A549 (cell line): ENCODE data around the gene LHX4. TPM values are rescaled to one million over a fixed set of nuclear protein-coding genes. Genes with fewer than 3 reads are reported as not detected.

Source experiments
- ATAC-seq, 2 experiments: fragments of 200-7000 bp in 1 of 2; fragments of >200 bp in 1 of 2; cut with Nextera tagmentation in 1 of 2; cut with Tn5 transposase in 1 of 2; 3 replicates each; pipeline versions ENCODE4 v1.8.0 to v1.9.1; 2018 to 2020; ENCODE audit warnings: mild to moderate bottlenecking in 1 of 2, moderate library complexity in 1 of 2
- CTCF ChIA-PET: fragments of 300-600 bp; sonication (Branson Sonifier 250); formaldehyde crosslinking; extraction: SDS; loops from one replicate; lab custom pipeline; 2021; ENCODE audit warnings: antibody characterized with exemption, inconsistent platforms; lab: Yijun Ruan, JAX
- POLR2A ChIA-PET: fragments of 350-600 bp; formaldehyde crosslinking; extraction: SDS; loops from one replicate; lab custom pipeline; 2021; ENCODE audit warnings: antibody characterized with exemption, inconsistent platforms; lab: Yijun Ruan, JAX
- DNase-seq, 2 experiments: peaks; one replicate each; pipeline versions ENCODE4 v3.0.0 to v3.0.0-alpha.2; 2011 to 2016; ENCODE audit warnings: low read depth in 1 of 2, low spot score in 1 of 2
- FAIRE-seq: peaks from 2 replicates; lab custom pipeline; 2011; peaks lifted over from hg19 to GRCh38; lab: Jason Lieb, UNC
- H3K27ac ChIP-seq, 2 experiments: fragments of >200 bp; sonication (Bioruptor Twin); formaldehyde crosslinking; 3 replicates each; pipeline ENCODE4 v1.5.1; 2016 to 2017
- H3K4me1 ChIP-seq: fragments of >200 bp; sonication (Bioruptor Twin); formaldehyde crosslinking; 3 replicates; pipeline ENCODE4 v1.6.1; 2016
- H3K4me2 ChIP-seq: fragments of >200 bp; sonication (Bioruptor Twin); formaldehyde crosslinking; 3 replicates; pipeline ENCODE4 v1.6.1; 2016
- H3K4me3 ChIP-seq: fragments of >200 bp; sonication (Bioruptor Twin); formaldehyde crosslinking; 3 replicates; pipeline ENCODE4 v1.5.1; 2016
- H3K9me3 ChIP-seq: fragments of >200 bp; sonication (Bioruptor Twin); formaldehyde crosslinking; 3 replicates; pipeline ENCODE4 v1.6.1; 2016
- CBX2 ChIP-seq: fragments of 200-600 bp; sonication (generic); IDR thresholded peaks from 2 replicates; pipeline ENCODE4 v1.6.1; 2016; ENCODE audit warnings: low read depth, mild to moderate bottlenecking, borderline replicate concordance
- CEBPB ChIP-seq, 2 experiments: fragments of >200 bp in 1 of 2; sonication (Bioruptor Twin) in 1 of 2; formaldehyde crosslinking in 1 of 2; IDR thresholded peaks; 2 replicates each; pipeline ENCODE4 v1.6.1; 2012 to 2016
- CHD2 ChIP-seq: fragments of 150-350 bp; IDR thresholded peaks from 2 replicates; pipeline ENCODE4 v1.6.1; 2014; ENCODE audit warnings: low read length; ENCODE audit not compliant: partially characterized antibody
- EHMT2 ChIP-seq: fragments of 200-600 bp; sonication (generic); IDR thresholded peaks from 2 replicates; pipeline ENCODE4 v1.6.1; 2016; ENCODE audit warnings: antibody characterized with exemption, low read depth, mild to moderate bottlenecking, moderate library complexity
- FOSB ChIP-seq: fragments of 250-450 bp; sonication (Bioruptor Pico); IDR thresholded peaks from 2 replicates; pipeline ENCODE4 v1.5.0; 2020; ENCODE audit warnings: mild to moderate bottlenecking, moderate library complexity
- GATA3 ChIP-seq: IDR thresholded peaks from 2 replicates; pipeline ENCODE4 v1.6.1; 2012; ENCODE audit warnings: borderline replicate concordance
- HDAC2 ChIP-seq: fragments of 200-600 bp; sonication (generic); IDR thresholded peaks from 2 replicates; pipeline ENCODE4 v1.6.1; 2016
- HEYL ChIP-seq: fragments of 250-450 bp; sonication (Bioruptor Pico); IDR thresholded peaks from 2 replicates; pipeline ENCODE4 v1.8.0; 2021; ENCODE audit warnings: mild to moderate bottlenecking, moderate library complexity
- HOXA7 ChIP-seq: fragments of 250-450 bp; sonication (Bioruptor Pico); IDR thresholded peaks from 2 replicates; pipeline ENCODE4 v1.5.0; 2020; ENCODE audit warnings: mild to moderate bottlenecking, moderate library complexity
- HOXB13 ChIP-seq: fragments of 250-450 bp; sonication (Bioruptor Pico); IDR thresholded peaks from 2 replicates; pipeline ENCODE4 v1.5.0; 2020; ENCODE audit warnings: low read depth, mild to moderate bottlenecking, moderate library complexity
- HOXB5 ChIP-seq: fragments of 250-450 bp; sonication (Bioruptor Pico); IDR thresholded peaks from 2 replicates; pipeline ENCODE4 v1.5.0; 2020; ENCODE audit warnings: mild to moderate bottlenecking, moderate library complexity
- JUNB ChIP-seq: fragments of >200 bp; sonication (Bioruptor Twin); formaldehyde crosslinking; IDR thresholded peaks from 2 replicates; pipeline ENCODE4 v1.6.1; 2016
- NPAS2 ChIP-seq: fragments of 250-450 bp; sonication (Bioruptor Pico); IDR thresholded peaks from 2 replicates; pipeline ENCODE4 v1.8.0; 2022; ENCODE audit warnings: mild to moderate bottlenecking, moderate library complexity, borderline replicate concordance
- POLR2A ChIP-seq: IDR thresholded peaks from 2 replicates; pipeline ENCODE4 v1.6.1; 2012; ENCODE audit warnings: mild to moderate bottlenecking, low read length
- RARB ChIP-seq: fragments of 250-450 bp; sonication (Bioruptor Pico); IDR thresholded peaks from 2 replicates; pipeline ENCODE4 v1.8.0; 2021; ENCODE audit warnings: mild to moderate bottlenecking, moderate library complexity
- RCOR1 ChIP-seq: fragments of 150-350 bp; IDR thresholded peaks from 2 replicates; pipeline ENCODE4 v1.6.1; 2014; ENCODE audit warnings: antibody characterized with exemption, low read length, low read depth
- RFX5 ChIP-seq: fragments of 450-650 bp; IDR thresholded peaks from 2 replicates; pipeline ENCODE4 v1.7.1; 2014; ENCODE audit warnings: antibody characterized with exemption, mild to moderate bottlenecking, moderate library complexity
- SMC3 ChIP-seq: fragments of >200 bp; sonication (Bioruptor Twin); formaldehyde crosslinking; IDR thresholded peaks from 3 replicates; pipeline ENCODE4 v1.6.1; 2018; ENCODE audit warnings: inconsistent platforms
- SREBF2 ChIP-seq: fragments of 450-650 bp; IDR thresholded peaks from 2 replicates; pipeline ENCODE4 v1.6.1; 2014; ENCODE audit warnings: mild to moderate bottlenecking, moderate library complexity
- TFCP2L1 ChIP-seq: fragments of 250-450 bp; sonication (Bioruptor Pico); IDR thresholded peaks from 2 replicates; pipeline ENCODE4 v1.5.0; 2021; ENCODE audit warnings: mild to moderate bottlenecking
- ZC3H11A ChIP-seq: fragments of 450-650 bp; IDR thresholded peaks from 2 replicates; pipeline ENCODE4 v1.6.1; 2014; ENCODE audit warnings: antibody characterized with exemption, mild to moderate bottlenecking
- ZFP36 ChIP-seq: fragments of 450-650 bp; IDR thresholded peaks from 2 replicates; pipeline ENCODE4 v1.6.1; 2014; ENCODE audit warnings: borderline replicate concordance; ENCODE audit not compliant: partially characterized antibody
- ZNF302 ChIP-seq: fragments of 250-450 bp; sonication (Bioruptor Pico); IDR thresholded peaks from 2 replicates; pipeline ENCODE4 v1.9.0; 2021; ENCODE audit warnings: inconsistent platforms, mild to moderate bottlenecking, moderate library complexity
- ZSCAN20 ChIP-seq: fragments of 250-450 bp; sonication (Bioruptor Pico); IDR thresholded peaks from 2 replicates; pipeline ENCODE4 v1.8.0; 2022; ENCODE audit warnings: mild to moderate bottlenecking, moderate library complexity
- WGBS: methylation state at CpG from one replicate; pipeline ENCODE4 v1.1.6; 2017; ENCODE audit errors: missing lambda C conversion rate; 5-methylcytosine and 5-hydroxymethylcytosine counted together
- polyA plus RNA-seq, 4 experiments: library from polyadenylated mRNA; depleted of rRNA in 3 of 4; stranded (reverse); fragments of >200 nt; fragmentation: RNase III in 1 of 4; extraction: RNeasy Plus Mini Kit Qiagen cat#74134 plus additional on column Dnase treatment in 1 of 4; gene quantifications; 2 replicates in 3 of 4; 3 replicates in 1 of 4; pipeline ENCODE4 v1.2.3, GENCODE V29; 2011 to 2017
- TF ChIP-seq, protein P1 (sequence below): fragments of >200 bp; sonication (Bioruptor Twin); formaldehyde crosslinking; IDR thresholded peaks from 2 replicates; pipeline ENCODE4 v1.6.1; 2016
- TF ChIP-seq, protein P2 (sequence below): fragments of 450-650 bp; IDR thresholded peaks from 2 replicates; pipeline ENCODE4 v1.6.1; 2014; ENCODE audit warnings: antibody characterized with exemption
- TF ChIP-seq, protein P3 (sequence below): IDR thresholded peaks from 2 replicates; pipeline ENCODE4 v1.6.1; 2012
- TF ChIP-seq, protein P4 (sequence below): fragments of 250-450 bp; sonication (Bioruptor Pico); IDR thresholded peaks from 2 replicates; pipeline ENCODE4 v1.5.0; 2020; ENCODE audit warnings: low read depth, mild to moderate bottlenecking, moderate library complexity
- TF ChIP-seq, protein P5 (sequence below): fragments of >200 bp; sonication (Bioruptor Twin); formaldehyde crosslinking; IDR thresholded peaks from 3 replicates; pipeline ENCODE4 v1.5.1; 2016
- TF ChIP-seq, protein P6 (sequence below): IDR thresholded peaks from 2 replicates; pipeline ENCODE4 v1.6.1; 2012

LHX4 gene
- polyA plus RNA-seq, 2 of the 4 experiments (the other 2 are of a cell fraction) = 0.62 to 0.80 TPM

DNA sequence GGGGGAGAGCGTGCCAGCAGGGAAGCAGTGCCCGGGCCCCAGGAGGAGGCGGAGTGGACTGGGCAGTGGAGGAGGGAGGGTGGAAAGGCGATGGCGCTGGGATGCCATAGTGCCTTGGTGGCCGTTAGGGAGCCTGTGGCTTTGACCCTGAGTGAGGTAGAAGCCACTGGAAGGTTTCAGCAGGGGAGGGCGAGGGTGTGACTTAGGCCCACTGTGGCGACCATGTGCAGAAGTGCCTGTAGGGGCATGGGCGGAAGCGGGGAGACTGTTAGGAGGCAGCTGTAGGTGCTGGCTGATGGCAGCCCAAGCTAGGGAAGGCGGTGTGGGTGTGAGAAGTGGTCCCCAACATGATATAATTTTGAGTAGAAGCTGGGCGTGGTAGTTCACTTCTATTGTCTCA lies 28.2 kb downstream of the LHX4 start:
- FAIRE-seq (no peak), DNase-seq (no peak), ATAC-seq (no peak)
- ChIA-PET CTCF (interaction anchor here (1.0 to 1.3 kb wide), 4 partner anchors 9 to 220 kb away, joined by 3 read pairs; no protein-coding TSS in a partner anchor), POLR2A (no interaction called here)
- Histone ChIP-seq H3K4me3 (no peak overlapping the region), H3K4me1 (no peaks in the 10 kb centered on the region), H3K27ac (no peak overlapping the region), H3K9me3 (no peaks in the 10 kb centered on the region), H3K4me2 (no peak overlapping the region)
- TF ChIP-seq RFX5 (no peak), RARB (CRISPR knock-in tag) (no peak), HOXB5 (no peak), CEBPB (IDR thresholded peaks at IDR 0.05) (no peak), GATA3 (no peak), HDAC2 (no peak), CBX2 (no peak), SMC3 (no peak), NPAS2 (CRISPR knock-in tag) (no peak), CHD2 (no peak), EHMT2 (no peak), POLR2A (no peak), ZFP36 (no peak), ZNF302 (CRISPR knock-in tag) (no peak), RCOR1 (no peak), FOSB (no peak), TFCP2L1 (CRISPR knock-in tag) (no peak)
- TF ChIP-seq, protein P1, sequence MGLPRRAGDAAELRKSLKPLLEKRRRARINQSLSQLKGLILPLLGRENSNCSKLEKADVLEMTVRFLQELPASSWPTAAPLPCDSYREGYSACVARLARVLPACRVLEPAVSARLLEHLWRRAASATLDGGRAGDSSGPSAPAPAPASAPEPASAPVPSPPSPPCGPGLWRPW = no peak
- TF ChIP-seq, protein P2, sequence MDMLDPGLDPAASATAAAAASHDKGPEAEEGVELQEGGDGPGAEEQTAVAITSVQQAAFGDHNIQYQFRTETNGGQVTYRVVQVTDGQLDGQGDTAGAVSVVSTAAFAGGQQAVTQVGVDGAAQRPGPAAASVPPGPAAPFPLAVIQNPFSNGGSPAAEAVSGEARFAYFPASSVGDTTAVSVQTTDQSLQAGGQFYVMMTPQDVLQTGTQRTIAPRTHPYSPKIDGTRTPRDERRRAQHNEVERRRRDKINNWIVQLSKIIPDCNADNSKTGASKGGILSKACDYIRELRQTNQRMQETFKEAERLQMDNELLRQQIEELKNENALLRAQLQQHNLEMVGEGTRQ = no peak
- 87% methylated on average over 12 of the region's 12 CpGs for WGBS

DNA sequence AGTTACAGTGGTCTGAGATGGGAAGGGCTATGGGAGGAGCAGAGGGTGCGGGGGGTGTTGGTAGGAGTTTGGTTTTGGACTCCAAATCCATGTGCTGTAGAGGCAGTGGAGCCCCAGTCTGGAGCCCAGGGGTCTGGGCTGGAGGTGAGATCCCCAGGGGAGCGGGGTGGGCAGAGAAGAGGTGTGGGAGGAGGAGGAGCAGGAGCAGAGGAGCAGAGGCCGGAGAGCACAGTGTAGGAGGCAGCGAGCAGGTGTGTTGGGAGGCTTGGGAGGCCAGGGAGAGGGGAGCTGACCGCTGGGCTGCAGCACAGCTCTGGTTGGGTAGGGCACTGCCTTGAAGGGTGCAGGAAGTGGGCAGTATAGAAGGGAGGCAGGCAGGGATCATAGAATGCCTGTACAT lies 28.9 kb downstream of the LHX4 start:
- 82% methylated on average over 5 of the region's 5 CpGs for WGBS
- DNase-seq (no peak), ATAC-seq (no peak), FAIRE-seq (no peak)
- CTCF ChIA-PET = interaction anchor here (0.9 to 1.2 kb wide), 4 partner anchors 15 to 219 kb away, joined by 3 read pairs; no protein-coding TSS in a partner anchor
- Histone ChIP-seq H3K27ac (no peak overlapping the region), H3K4me1 (no peaks in the 10 kb centered on the region), H3K4me3 (no peak overlapping the region), H3K9me3 (no peaks in the 10 kb centered on the region), H3K4me2 (no peak overlapping the region)
- POLR2A ChIA-PET = no interaction called here
- no peak for TF ChIP-seq SREBF2
- no peak for TF ChIP-seq RFX5
- no peak for TF ChIP-seq ZC3H11A
- TF ChIP-seq, protein P3, sequence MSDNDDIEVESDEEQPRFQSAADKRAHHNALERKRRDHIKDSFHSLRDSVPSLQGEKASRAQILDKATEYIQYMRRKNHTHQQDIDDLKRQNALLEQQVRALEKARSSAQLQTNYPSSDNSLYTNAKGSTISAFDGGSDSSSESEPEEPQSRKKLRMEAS = no peak
- TF ChIP-seq JUNB = no peak
- TF ChIP-seq ZSCAN20 (CRISPR knock-in tag) = no peak
- TF ChIP-seq RCOR1 = no peak
- TF ChIP-seq, protein P4, sequence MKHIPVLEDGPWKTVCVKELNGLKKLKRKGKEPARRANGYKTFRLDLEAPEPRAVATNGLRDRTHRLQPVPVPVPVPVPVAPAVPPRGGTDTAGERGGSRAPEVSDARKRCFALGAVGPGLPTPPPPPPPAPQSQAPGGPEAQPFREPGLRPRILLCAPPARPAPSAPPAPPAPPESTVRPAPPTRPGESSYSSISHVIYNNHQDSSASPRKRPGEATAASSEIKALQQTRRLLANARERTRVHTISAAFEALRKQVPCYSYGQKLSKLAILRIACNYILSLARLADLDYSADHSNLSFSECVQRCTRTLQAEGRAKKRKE (CRISPR knock-in tag) = no peak
- no peak for TF ChIP-seq NPAS2 (CRISPR knock-in tag)
- TF ChIP-seq HOXB13 = no peak
- TF ChIP-seq, protein P5, sequence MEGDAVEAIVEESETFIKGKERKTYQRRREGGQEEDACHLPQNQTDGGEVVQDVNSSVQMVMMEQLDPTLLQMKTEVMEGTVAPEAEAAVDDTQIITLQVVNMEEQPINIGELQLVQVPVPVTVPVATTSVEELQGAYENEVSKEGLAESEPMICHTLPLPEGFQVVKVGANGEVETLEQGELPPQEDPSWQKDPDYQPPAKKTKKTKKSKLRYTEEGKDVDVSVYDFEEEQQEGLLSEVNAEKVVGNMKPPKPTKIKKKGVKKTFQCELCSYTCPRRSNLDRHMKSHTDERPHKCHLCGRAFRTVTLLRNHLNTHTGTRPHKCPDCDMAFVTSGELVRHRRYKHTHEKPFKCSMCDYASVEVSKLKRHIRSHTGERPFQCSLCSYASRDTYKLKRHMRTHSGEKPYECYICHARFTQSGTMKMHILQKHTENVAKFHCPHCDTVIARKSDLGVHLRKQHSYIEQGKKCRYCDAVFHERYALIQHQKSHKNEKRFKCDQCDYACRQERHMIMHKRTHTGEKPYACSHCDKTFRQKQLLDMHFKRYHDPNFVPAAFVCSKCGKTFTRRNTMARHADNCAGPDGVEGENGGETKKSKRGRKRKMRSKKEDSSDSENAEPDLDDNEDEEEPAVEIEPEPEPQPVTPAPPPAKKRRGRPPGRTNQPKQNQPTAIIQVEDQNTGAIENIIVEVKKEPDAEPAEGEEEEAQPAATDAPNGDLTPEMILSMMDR = no peak
- no peak for TF ChIP-seq HOXA7 (CRISPR knock-in tag)
- no peak for TF ChIP-seq HEYL (CRISPR knock-in tag)
- TF ChIP-seq, protein P6, sequence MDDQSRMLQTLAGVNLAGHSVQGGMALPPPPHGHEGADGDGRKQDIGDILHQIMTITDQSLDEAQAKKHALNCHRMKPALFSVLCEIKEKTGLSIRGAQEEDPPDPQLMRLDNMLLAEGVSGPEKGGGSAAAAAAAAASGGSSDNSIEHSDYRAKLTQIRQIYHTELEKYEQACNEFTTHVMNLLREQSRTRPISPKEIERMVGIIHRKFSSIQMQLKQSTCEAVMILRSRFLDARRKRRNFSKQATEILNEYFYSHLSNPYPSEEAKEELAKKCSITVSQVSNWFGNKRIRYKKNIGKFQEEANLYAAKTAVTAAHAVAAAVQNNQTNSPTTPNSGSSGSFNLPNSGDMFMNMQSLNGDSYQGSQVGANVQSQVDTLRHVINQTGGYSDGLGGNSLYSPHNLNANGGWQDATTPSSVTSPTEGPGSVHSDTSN = no peak
- no peak for TF ChIP-seq FOSB
- TF ChIP-seq, protein P2 = no peak
